VCaP (cell line): ENCODE data around the gene DPCD.

Experiments
- H3K27ac ChIP-seq: fragments of 450-650 bp; 2 replicates; pipeline ENCODE4 v1.5.1; 2017
- TF ChIP-seq, protein P1 (sequence below): fragments of 450-650 bp; conservative IDR thresholded peaks from 2 replicates; pipeline ENCODE4 v1.5.1; 2017; ENCODE audit warnings: mild to moderate bottlenecking, moderate library complexity

The DPCD gene

GRCh38 chr10:101612872-101613271 lies 24.8 kb downstream of the DPCD start:
- H3K27ac ChIP-seq, result no peak overlapping the region
- TF ChIP-seq, protein P1, sequence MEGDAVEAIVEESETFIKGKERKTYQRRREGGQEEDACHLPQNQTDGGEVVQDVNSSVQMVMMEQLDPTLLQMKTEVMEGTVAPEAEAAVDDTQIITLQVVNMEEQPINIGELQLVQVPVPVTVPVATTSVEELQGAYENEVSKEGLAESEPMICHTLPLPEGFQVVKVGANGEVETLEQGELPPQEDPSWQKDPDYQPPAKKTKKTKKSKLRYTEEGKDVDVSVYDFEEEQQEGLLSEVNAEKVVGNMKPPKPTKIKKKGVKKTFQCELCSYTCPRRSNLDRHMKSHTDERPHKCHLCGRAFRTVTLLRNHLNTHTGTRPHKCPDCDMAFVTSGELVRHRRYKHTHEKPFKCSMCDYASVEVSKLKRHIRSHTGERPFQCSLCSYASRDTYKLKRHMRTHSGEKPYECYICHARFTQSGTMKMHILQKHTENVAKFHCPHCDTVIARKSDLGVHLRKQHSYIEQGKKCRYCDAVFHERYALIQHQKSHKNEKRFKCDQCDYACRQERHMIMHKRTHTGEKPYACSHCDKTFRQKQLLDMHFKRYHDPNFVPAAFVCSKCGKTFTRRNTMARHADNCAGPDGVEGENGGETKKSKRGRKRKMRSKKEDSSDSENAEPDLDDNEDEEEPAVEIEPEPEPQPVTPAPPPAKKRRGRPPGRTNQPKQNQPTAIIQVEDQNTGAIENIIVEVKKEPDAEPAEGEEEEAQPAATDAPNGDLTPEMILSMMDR, result no peak

DNA sequence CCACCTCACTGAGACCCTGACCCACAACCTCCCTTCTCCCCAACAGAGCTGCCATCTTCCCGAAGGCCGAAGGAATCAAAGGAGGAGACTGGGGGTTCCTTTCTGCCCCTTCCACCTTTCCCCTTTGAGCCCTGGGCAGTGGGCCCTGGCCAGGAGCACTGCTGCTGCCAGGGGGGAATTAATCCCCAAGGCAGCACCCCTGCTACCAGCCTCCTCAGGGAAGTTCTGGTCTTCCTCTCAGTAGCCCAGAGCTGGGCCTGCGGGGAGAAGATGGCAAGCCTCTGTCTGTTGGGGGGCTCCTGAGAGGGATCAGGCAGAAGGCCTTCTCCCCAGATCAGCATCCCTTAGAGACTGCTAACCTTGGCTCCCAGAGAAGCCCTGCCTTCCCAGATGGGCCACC lies 25.5 kb downstream of the DPCD start:
- TF ChIP-seq, protein P1, result no peak
- H3K27ac ChIP-seq, result no peak overlapping the region

DNA sequence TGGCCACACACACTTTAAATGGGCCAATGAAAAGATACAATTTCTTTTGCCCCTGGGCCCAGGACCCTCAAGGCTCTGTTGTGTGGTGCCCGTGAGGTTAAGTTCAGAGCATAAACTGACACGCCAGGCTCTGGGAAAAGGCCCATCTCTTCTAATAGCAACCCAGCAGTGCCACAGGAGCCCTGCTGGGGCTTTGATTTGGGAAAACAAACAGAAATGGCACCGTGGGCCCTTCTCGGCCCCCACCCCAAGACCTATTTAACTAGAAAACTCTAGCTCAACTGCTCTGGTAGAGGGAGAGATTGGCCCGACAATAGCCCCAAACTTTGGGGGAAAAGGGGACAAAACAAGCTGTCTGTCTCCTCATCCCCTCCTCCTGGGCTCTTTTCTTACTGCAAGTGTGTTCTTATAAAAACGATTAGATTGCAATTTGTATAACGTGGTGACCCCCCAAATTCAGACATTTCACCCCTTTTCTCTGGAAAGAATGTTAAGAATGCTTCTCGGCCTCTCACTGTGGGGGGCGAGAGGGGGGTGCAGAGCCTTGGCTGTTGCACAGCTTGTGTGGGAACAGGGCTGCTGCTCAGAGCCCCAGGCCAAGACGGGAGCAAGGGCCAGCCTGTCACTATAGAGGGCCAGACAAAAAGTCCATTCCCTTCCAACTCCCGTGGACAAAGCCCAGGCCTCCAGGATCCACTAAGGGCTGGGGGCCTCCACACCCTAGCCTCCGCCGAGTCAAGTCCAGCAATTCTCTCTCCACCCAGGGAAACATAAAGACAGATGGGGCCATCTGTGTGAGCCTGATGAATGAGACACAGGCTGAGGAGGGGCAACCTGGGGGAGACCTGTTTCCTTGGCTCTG lies 26.8 kb downstream of the DPCD start:
- no peak overlapping the region; the same call in 1 of the 2 replicates for H3K27ac ChIP-seq
- TF ChIP-seq, protein P1, result no peak

GRCh38 chr10:101615525-101616116 lies 27.5 kb downstream of the DPCD start:
- TF ChIP-seq, protein P1, result no peak
- H3K27ac ChIP-seq, result peak overlapping the region; percentile 69

GRCh38 chr10:101616415-101617101 lies 28.4 kb downstream of the DPCD start:
- H3K27ac ChIP-seq, result peak overlapping the region; percentile 69
- TF ChIP-seq, protein P1, result no peak

DNA sequence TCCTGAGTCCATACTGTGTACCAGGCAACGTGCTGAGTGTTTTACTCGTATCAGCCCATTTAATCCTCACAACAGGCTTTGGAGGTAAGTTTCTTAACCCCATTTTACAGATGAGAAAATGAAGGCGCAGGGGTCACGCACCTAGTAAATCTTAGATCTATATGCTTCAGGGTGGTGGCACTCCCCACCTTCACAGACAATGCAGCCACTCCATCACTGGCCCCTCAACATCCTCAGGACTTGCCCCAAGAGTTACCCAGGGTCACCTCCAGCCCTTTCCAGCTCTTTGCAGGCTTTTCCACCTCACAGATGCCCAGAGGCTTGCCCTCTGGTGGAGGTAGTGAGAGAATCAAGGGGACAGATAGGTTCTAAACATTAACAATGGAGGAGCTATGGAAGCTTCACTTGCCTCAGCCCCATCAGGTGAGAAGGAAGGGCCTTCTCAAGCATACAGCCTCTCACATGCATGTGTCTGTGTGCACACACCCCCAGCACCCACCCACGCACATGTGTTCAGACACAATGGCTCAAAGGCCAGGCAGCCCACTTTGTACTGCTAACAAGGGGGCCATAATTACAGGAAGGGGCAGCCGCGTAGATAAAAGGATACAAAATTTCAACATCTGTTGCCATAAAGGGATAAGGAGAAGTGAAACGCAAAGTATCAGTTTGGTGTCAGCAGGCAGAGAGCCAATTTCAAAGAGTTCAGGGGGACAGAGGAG lies 29.1 kb downstream of the DPCD start:
- TF ChIP-seq, protein P1, result peak; percentile 50
- peak overlapping the region; percentile 69 for H3K27ac ChIP-seq
